Coronary artery (tissue), 2 donors: ENCODE measurements around the gene MDFIC.
A peak's percentile ranks its signal among the peaks of the same experiment; 100 is the strongest.
"Not testable (repeated sequence)": the region's sequence is repeated elsewhere in the genome, so short reads cannot be mapped to it uniquely, and the experiment has no call there.

Experiments
- DNase-seq: peaks from one replicate; pipeline ENCODE4 v3.0.0-alpha.2; 2017; ENCODE audit warnings: low spot score
- H3K27ac ChIP-seq, 2 donors: fragments of 200-600 bp; sonication (generic); one replicate each; pipeline ENCODE4 v1.5.1; 2016 to 2019
- H3K4me3 ChIP-seq: fragments of 200-600 bp; sonication (generic); 2 replicates; pipeline ENCODE4 v1.5.1; 2016; ENCODE audit warnings: mild to moderate bottlenecking, moderate library complexity
- CTCF ChIP-seq: fragments of 200-600 bp; sonication (generic); IDR thresholded peaks from one replicate; pipeline ENCODE4 v1.5.1; 2019; ENCODE audit warnings: antibody characterized with exemption

Gene MDFIC

DNA sequence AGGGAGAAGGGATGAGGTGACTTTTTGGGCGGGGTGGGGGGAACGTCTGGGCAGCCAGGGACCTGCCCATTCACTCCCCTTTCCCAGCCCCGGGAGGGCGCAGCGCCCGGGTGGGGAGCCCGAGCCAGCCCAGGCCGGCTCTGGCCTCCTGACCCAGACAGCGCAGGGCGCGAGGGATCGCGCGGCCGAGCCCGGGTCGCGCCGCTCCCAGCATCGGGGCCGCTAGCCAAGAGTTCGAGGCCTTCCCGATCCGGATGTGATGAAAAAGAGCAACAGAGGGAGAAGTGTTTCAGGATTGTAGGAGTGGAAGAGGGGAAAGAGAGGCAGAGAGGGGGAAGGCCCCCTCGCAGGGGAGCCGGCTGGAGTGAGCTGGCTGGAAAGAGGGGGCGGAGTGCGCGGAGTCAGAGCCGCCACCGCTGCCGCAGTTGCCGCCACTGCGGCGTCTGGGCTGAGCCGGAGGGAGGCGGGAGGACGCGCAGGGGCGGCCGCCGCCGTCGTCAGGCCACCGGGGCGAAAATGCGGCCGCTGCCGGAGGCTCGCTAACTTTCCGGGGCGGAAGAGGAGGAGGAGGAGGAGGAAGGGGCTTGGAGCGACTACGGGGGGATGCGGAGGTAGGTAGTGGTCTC is at the start of gene MDFIC:
Gene MDFIC, plus strand, starts transcription at position 69 of the 626 bp plus-strand sequence. CDS start 940 bp downstream, outside the sequence.
- no peak for TF ChIP-seq CTCF
- peak within 1 kb of the TSS; percentile 83 for H3K4me3 ChIP-seq
- peak within 1 kb of the TSS; percentile 94 for H3K27ac ChIP-seq
- DNase-seq: peak; percentile 79

GRCh38 chr7:114874170-114874569 is 47.7 kb upstream of the MDFIC start:
- H3K4me3 ChIP-seq: no peak overlapping the region
- H3K27ac ChIP-seq: no peak overlapping the region
- no peak for DNase-seq
- TF ChIP-seq CTCF: no peak

- Histone ChIP-seq H3K4me3 (no peak overlapping the region), H3K27ac (no peak overlapping the region)
- no peak for TF ChIP-seq CTCF
- DNase-seq: no peak
These were observed 46.7 kb upstream of the MDFIC start for GRCh38 chr7:114875186-114875585.

DNA sequence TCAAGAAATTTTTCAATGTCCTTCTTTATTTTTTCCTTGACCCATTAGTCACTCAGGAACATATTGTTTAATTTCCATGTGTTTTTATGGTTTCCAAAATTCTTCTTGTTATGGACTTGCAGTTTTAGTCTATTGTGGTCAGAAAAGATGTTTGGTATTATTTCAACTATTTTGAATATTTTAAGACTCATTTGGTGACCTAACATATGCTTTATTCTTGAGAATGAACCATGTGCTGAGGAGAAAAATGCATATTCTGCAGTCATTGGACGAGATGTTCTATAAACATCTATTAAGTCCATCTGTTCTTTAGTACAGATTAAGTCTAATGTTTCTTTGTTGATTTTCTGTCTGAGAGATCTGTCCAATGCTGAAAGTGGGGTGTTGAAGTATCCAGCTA is 42.3 kb upstream of the MDFIC start:
- no peak for TF ChIP-seq CTCF
- no peak overlapping the region for H3K4me3 ChIP-seq
- H3K27ac ChIP-seq: no peak overlapping the region
- DNase-seq: no peak

DNA sequence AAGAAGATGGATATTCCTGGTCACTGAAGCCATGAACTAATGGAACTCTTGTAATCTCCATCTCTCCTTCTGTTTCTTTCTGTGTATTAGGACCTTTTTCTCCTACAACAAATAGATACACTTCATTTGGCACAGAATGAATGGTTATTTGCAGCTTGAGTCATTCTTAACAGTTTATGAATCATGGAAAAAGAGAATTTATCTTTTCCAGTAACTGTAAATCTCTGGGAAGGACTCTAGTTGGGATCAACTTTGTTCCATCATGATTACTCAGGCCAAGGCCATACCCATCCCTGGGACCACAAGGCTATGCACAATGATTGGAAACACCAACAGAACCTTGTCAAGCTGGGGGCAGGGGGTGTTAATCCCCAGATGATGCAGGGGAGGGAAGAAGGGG is 36.1 kb upstream of the MDFIC start:
- no peak overlapping the region for H3K4me3 ChIP-seq
- no peak for DNase-seq
- TF ChIP-seq CTCF: no peak
- no peak overlapping the region for H3K27ac ChIP-seq

DNA sequence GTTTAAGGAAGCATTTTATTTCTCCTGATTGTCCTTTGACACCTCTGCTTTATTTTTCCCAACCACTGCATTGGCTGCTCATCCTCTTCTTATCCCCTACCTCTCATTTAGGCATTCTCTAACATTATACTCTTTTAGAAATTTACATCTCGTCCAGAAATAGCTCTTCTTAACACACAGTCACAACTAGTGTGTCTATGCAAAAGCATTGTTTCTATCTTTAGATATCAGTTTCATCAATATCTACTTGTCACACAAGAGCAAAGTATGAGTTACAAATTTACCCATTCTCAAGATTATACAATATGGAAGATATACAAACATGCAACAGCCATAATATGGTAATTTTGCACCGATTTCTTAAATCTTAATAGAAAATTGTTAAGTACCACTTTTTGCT is 35.7 kb upstream of the MDFIC start:
- no peak for DNase-seq
- H3K4me3 ChIP-seq: no peak overlapping the region
- H3K27ac ChIP-seq: no peak overlapping the region
- no peak for TF ChIP-seq CTCF

DNA sequence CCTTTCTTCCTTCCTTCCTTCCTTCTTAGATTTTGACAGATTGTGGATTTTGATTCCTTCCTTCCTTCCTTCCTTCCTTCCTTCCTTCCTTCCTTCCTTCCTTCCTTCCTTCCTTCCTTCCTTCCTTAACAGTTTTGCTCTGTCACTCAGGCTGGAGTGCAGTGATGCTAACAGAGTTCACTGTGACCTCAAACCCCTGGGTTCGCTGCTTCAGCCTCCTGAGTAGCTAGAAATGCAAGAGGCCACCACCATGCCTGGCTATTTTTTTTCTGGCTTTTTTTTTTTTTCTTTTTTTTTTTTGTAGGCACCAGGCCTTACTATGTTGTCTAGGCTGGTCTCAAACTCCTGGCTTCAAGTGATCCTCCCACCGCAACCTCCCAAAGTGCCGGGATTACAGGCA is 32.8 kb upstream of the MDFIC start:
- not testable (repeated sequence) for H3K4me3 ChIP-seq, H3K27ac ChIP-seq, DNase-seq
